K562 (cell line): ENCODE data around the gene OPRL1. TPM values are rescaled to one million over a fixed set of nuclear protein-coding genes. Genes with fewer than 3 reads are reported as not detected.

Experiments
- CBFB ChIP-seq: sonication (generic); formaldehyde crosslinking; IDR thresholded peaks from 2 replicates; pipeline ENCODE4 v1.4.0; 2020; ENCODE audit warnings: mild to moderate bottlenecking, missing genetic modification reagents
- ETV1 ChIP-seq: fragments of 450-650 bp; conservative IDR thresholded peaks from 2 replicates; pipeline ENCODE4 v1.6.1; 2016; ENCODE audit warnings: missing genetic modification characterization, control low read depth, low read depth, missing compliant biosample characterization
- FUS ChIP-seq: fragments of 200-400 bp; formaldehyde crosslinking; optimal IDR thresholded peaks from 2 replicates; pipeline ENCODE3; 2017; ENCODE audit warnings: low read depth, low read length
- GABPB1 ChIP-seq: sonication (generic); formaldehyde crosslinking; IDR thresholded peaks from 2 replicates; pipeline ENCODE4 v1.8.0; 2022; ENCODE audit warnings: mild to moderate bottlenecking, missing genetic modification reagents
- HOXB6 ChIP-seq: fragments of 250-450 bp; sonication (Bioruptor Pico); IDR thresholded peaks from 2 replicates; pipeline ENCODE4 v1.5.1; 2022; ENCODE audit warnings: mild to moderate bottlenecking, borderline replicate concordance
- KAT2B ChIP-seq: IDR thresholded peaks from one replicate; pipeline ENCODE4 v1.6.1; 2012; ENCODE audit warnings: low read depth, mild to moderate bottlenecking, control low read depth, inconsistent platforms, low read length, moderate library complexity
- PCBP1 ChIP-seq: fragments of 200-400 bp; formaldehyde crosslinking; IDR thresholded peaks from 2 replicates; pipeline ENCODE4 v1.6.1; 2018; ENCODE audit warnings: mild to moderate bottlenecking, low read depth, low read length; ENCODE audit not compliant: poor library complexity, severe bottlenecking
- POLR2G ChIP-seq: fragments of 200-400 bp; formaldehyde crosslinking; IDR thresholded peaks from 2 replicates; pipeline ENCODE4 v1.6.1; 2017; ENCODE audit warnings: low read depth, mild to moderate bottlenecking, antibody characterized with exemption, low read length, moderate library complexity
- PTRF ChIP-seq: fragments of 450-650 bp; IDR thresholded peaks from 2 replicates; pipeline ENCODE4 v1.6.1; 2016; ENCODE audit warnings: mild to moderate bottlenecking, missing genetic modification characterization, missing compliant biosample characterization
- ZFP1 ChIP-seq: fragments of 450-650 bp; formaldehyde crosslinking; IDR thresholded peaks from 2 replicates; pipeline ENCODE4 v1.4.0; 2020; ENCODE audit warnings: mild to moderate bottlenecking, mixed read lengths
- ZNF232 ChIP-seq: sonication (generic); formaldehyde crosslinking; IDR thresholded peaks from 2 replicates; pipeline ENCODE4 v1.8.0; 2022; ENCODE audit warnings: mild to moderate bottlenecking, missing genetic modification reagents
- ZNF717 ChIP-seq: fragments of 250-450 bp; sonication (Bioruptor Pico); IDR thresholded peaks from 2 replicates; pipeline ENCODE4 v1.5.0; 2021
- polyA plus RNA-seq, 8 experiments: library from polyadenylated mRNA; depleted of rRNA in 4 of 8; stranded (reverse) in 5 of 8; unstranded in 3 of 8; fragments of >200 nt; fragmentation: Nextera tagmentation in 2 of 8; fragmentation: Illumina TruSeq in 1 of 8; extraction: Ambion mirVana in 2 of 8; extraction: Trizol in 1 of 8; gene quantifications; 2 replicates each; pipeline versions ENCODE4 v1.2.1 to v1.2.3, GENCODE V29; 2011 to 2014; ENCODE audit warnings: inconsistent platforms in 1 of 8, missing spikeins in 1 of 8
- total RNA-seq, 7 experiments: library from RNA; depleted of rRNA in 6 of 7; stranded (reverse); fragments of >200 nt in 6 of 7; fragmentation: Illumina TruSeq in 2 of 7; extraction: Trizol in 2 of 7; gene quantifications; 2 replicates each; pipeline versions ENCODE4 v1.2.1 to v1.2.3, GENCODE V29; 2011 to 2021; ENCODE audit warnings: low replicate concordance in 1 of 7
- TF ChIP-seq, protein P1 (sequence below): fragments of 250-450 bp; sonication (Bioruptor Pico); IDR thresholded peaks from 2 replicates; pipeline ENCODE4 v1.4.0; 2020; ENCODE audit warnings: mild to moderate bottlenecking, moderate library complexity, borderline replicate concordance
- TF ChIP-seq, protein P2 (sequence below): fragments of 450-650 bp; conservative IDR thresholded peaks from 2 replicates; pipeline ENCODE4 v1.6.1; 2016; ENCODE audit warnings: missing genetic modification characterization, low read depth, mild to moderate bottlenecking, missing compliant biosample characterization, moderate library complexity
- TF ChIP-seq, protein P3 (sequence below): sonication (generic); formaldehyde crosslinking; IDR thresholded peaks from 2 replicates; pipeline ENCODE4 v1.4.0; 2020; ENCODE audit warnings: mild to moderate bottlenecking, missing genetic modification reagents

The OPRL1 gene
- total and polyA plus RNA-seq, 9 of the 15 experiments (the other 6 are each of a cell fraction or from before 2014, with no cell fraction given): 0.06 to 0.33 (median 0.11) TPM; not detected in 2

DNA sequence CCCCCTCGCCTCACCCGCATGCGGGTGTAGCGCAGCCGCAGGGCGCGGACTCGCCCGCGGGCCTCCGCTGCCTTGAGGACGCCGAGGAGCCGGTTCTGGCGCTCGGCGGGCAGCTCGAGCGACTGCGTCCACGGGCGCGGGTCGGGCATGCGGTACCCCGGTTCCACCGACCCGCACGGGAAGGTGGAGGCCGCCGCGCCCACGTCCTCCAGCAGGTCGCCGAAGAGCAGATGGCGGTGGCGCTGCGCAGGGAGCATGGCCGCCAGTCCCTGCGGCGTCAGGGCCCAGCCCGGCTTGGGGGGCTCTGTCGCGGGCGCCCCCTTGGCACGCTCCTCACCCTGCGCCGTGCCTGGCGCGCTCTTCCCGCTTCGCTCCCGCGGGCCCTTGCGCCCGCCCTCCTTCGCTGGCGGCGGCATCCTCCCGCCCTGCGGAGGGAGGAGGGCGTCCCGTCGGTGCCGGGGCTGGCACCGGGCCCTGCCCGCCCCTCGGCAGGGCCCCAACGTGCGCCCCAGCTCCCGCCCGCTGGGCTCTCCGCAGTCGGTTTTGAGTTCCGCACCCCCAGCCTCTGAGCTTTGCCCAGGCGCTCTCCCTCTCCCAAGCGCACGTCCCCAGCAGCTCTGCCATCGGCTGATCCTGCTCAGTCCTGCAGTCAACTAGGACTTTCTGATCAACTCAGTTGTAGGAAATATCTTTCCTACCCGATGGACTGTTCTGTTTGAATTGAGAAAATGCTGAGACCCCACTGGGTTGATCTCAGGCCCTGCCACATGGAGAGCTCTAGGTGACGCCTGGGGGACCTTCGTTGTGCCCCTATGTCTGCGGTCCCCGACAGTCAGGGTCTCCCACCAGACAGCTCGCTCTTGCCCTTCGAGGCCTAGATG lies 4.2 kb downstream of the OPRL1 start, which contains the start of gene LKAAEAR1 (continued):
- TF ChIP-seq PCBP1: peak; percentile 1
- no peak for TF ChIP-seq ZNF717 (CRISPR knock-in tag)
- no peak for TF ChIP-seq KAT2B
- TF ChIP-seq POLR2G: no peak
- no peak for TF ChIP-seq PTRF
- no peak for TF ChIP-seq ZFP1
- no peak for TF ChIP-seq ZNF232 (CRISPR knock-in tag)
- TF ChIP-seq, protein P1, sequence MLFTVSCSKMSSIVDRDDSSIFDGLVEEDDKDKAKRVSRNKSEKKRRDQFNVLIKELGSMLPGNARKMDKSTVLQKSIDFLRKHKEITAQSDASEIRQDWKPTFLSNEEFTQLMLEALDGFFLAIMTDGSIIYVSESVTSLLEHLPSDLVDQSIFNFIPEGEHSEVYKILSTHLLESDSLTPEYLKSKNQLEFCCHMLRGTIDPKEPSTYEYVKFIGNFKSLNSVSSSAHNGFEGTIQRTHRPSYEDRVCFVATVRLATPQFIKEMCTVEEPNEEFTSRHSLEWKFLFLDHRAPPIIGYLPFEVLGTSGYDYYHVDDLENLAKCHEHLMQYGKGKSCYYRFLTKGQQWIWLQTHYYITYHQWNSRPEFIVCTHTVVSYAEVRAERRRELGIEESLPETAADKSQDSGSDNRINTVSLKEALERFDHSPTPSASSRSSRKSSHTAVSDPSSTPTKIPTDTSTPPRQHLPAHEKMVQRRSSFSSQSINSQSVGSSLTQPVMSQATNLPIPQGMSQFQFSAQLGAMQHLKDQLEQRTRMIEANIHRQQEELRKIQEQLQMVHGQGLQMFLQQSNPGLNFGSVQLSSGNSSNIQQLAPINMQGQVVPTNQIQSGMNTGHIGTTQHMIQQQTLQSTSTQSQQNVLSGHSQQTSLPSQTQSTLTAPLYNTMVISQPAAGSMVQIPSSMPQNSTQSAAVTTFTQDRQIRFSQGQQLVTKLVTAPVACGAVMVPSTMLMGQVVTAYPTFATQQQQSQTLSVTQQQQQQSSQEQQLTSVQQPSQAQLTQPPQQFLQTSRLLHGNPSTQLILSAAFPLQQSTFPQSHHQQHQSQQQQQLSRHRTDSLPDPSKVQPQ (CRISPR knock-in tag): no peak
- TF ChIP-seq FUS: no peak
- TF ChIP-seq, protein P2, sequence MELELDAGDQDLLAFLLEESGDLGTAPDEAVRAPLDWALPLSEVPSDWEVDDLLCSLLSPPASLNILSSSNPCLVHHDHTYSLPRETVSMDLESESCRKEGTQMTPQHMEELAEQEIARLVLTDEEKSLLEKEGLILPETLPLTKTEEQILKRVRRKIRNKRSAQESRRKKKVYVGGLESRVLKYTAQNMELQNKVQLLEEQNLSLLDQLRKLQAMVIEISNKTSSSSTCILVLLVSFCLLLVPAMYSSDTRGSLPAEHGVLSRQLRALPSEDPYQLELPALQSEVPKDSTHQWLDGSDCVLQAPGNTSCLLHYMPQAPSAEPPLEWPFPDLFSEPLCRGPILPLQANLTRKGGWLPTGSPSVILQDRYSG: no peak
- no peak for TF ChIP-seq CBFB (CRISPR knock-in tag)
- no peak for TF ChIP-seq ETV1 (tag)
- TF ChIP-seq, protein P3, sequence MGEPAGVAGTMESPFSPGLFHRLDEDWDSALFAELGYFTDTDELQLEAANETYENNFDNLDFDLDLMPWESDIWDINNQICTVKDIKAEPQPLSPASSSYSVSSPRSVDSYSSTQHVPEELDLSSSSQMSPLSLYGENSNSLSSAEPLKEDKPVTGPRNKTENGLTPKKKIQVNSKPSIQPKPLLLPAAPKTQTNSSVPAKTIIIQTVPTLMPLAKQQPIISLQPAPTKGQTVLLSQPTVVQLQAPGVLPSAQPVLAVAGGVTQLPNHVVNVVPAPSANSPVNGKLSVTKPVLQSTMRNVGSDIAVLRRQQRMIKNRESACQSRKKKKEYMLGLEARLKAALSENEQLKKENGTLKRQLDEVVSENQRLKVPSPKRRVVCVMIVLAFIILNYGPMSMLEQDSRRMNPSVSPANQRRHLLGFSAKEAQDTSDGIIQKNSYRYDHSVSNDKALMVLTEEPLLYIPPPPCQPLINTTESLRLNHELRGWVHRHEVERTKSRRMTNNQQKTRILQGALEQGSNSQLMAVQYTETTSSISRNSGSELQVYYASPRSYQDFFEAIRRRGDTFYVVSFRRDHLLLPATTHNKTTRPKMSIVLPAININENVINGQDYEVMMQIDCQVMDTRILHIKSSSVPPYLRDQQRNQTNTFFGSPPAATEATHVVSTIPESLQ: no peak
- TF ChIP-seq GABPB1 (CRISPR knock-in tag): no peak
- TF ChIP-seq HOXB6: no peak
